ENCODE data around the gene PPP1CB.

DNA sequence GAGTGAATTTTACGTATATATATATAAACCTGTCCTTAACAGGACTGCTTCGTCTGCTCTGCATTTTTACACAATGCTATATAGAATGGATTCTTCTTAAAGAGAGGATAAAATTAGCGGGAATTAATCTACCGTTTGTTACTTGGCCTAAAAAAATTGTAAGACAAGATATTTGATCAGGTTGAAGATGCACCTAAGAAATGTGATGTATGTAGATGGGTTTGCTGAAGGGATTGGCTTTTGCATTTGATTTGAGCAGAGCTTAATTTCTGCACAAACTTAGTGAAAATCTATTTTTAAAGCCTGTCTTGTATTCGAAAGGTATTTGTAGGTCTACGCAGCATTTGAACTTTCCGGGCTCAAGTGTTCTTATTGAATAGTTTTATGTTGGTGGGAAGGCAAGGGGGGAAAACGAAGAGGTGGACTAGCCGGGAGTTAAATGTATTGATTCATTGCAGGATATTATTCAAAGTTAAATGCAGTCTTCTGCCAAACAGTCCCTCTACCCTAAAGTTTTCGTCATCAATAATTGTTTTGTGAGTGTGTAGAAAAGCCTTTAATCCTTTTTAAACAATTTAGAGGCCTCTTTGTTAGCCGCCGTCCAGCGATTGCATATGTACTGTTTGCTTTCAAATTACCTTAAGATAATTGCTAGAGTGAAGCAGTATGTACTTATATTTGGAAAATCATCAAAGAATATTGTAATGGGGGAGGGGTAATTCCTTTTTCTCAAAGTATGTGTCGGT is 1.2 kb downstream of the PPP1CB start:
- TF ChIP-seq SP7 (tag by site-specific recombination; IDR thresholded peaks at IDR 0.05): no peak
- TF ChIP-seq KLF16 (tag by site-specific recombination; IDR thresholded peaks at IDR 0.05): no peak
- TF ChIP-seq, protein P1, sequence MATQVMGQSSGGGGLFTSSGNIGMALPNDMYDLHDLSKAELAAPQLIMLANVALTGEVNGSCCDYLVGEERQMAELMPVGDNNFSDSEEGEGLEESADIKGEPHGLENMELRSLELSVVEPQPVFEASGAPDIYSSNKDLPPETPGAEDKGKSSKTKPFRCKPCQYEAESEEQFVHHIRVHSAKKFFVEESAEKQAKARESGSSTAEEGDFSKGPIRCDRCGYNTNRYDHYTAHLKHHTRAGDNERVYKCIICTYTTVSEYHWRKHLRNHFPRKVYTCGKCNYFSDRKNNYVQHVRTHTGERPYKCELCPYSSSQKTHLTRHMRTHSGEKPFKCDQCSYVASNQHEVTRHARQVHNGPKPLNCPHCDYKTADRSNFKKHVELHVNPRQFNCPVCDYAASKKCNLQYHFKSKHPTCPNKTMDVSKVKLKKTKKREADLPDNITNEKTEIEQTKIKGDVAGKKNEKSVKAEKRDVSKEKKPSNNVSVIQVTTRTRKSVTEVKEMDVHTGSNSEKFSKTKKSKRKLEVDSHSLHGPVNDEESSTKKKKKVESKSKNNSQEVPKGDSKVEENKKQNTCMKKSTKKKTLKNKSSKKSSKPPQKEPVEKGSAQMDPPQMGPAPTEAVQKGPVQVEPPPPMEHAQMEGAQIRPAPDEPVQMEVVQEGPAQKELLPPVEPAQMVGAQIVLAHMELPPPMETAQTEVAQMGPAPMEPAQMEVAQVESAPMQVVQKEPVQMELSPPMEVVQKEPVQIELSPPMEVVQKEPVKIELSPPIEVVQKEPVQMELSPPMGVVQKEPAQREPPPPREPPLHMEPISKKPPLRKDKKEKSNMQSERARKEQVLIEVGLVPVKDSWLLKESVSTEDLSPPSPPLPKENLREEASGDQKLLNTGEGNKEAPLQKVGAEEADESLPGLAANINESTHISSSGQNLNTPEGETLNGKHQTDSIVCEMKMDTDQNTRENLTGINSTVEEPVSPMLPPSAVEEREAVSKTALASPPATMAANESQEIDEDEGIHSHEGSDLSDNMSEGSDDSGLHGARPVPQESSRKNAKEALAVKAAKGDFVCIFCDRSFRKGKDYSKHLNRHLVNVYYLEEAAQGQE (tag by site-specific recombination; IDR thresholded peaks at IDR 0.05): no peak
- no peak for TF ChIP-seq ZNF707 (tag by site-specific recombination; IDR thresholded peaks at IDR 0.05)
- TF ChIP-seq SP3 (tag by site-specific recombination; IDR thresholded peaks at IDR 0.05): no peak
- TF ChIP-seq, protein P2, sequence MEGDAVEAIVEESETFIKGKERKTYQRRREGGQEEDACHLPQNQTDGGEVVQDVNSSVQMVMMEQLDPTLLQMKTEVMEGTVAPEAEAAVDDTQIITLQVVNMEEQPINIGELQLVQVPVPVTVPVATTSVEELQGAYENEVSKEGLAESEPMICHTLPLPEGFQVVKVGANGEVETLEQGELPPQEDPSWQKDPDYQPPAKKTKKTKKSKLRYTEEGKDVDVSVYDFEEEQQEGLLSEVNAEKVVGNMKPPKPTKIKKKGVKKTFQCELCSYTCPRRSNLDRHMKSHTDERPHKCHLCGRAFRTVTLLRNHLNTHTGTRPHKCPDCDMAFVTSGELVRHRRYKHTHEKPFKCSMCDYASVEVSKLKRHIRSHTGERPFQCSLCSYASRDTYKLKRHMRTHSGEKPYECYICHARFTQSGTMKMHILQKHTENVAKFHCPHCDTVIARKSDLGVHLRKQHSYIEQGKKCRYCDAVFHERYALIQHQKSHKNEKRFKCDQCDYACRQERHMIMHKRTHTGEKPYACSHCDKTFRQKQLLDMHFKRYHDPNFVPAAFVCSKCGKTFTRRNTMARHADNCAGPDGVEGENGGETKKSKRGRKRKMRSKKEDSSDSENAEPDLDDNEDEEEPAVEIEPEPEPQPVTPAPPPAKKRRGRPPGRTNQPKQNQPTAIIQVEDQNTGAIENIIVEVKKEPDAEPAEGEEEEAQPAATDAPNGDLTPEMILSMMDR (tag by site-specific recombination; IDR thresholded peaks at IDR 0.05): no peak
- TF ChIP-seq ZSCAN30 (tag by site-specific recombination; IDR thresholded peaks at IDR 0.05): no peak
- no peak for TF ChIP-seq ZNF558 (tag by site-specific recombination; IDR thresholded peaks at IDR 0.05)
- TF ChIP-seq, protein P3, sequence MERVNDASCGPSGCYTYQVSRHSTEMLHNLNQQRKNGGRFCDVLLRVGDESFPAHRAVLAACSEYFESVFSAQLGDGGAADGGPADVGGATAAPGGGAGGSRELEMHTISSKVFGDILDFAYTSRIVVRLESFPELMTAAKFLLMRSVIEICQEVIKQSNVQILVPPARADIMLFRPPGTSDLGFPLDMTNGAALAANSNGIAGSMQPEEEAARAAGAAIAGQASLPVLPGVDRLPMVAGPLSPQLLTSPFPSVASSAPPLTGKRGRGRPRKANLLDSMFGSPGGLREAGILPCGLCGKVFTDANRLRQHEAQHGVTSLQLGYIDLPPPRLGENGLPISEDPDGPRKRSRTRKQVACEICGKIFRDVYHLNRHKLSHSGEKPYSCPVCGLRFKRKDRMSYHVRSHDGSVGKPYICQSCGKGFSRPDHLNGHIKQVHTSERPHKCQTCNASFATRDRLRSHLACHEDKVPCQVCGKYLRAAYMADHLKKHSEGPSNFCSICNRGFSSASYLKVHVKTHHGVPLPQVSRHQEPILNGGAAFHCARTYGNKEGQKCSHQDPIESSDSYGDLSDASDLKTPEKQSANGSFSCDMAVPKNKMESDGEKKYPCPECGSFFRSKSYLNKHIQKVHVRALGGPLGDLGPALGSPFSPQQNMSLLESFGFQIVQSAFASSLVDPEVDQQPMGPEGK (tag by site-specific recombination; IDR thresholded peaks at IDR 0.05): no peak
- TF ChIP-seq ZNF274 (IDR thresholded peaks at IDR 0.05; ENCODE audit: low read length): no peak
- no peak for TF ChIP-seq ZNF274 (tag by site-specific recombination; IDR thresholded peaks at IDR 0.05; ENCODE audit: borderline replicate concordance)
- TF ChIP-seq, protein P4, sequence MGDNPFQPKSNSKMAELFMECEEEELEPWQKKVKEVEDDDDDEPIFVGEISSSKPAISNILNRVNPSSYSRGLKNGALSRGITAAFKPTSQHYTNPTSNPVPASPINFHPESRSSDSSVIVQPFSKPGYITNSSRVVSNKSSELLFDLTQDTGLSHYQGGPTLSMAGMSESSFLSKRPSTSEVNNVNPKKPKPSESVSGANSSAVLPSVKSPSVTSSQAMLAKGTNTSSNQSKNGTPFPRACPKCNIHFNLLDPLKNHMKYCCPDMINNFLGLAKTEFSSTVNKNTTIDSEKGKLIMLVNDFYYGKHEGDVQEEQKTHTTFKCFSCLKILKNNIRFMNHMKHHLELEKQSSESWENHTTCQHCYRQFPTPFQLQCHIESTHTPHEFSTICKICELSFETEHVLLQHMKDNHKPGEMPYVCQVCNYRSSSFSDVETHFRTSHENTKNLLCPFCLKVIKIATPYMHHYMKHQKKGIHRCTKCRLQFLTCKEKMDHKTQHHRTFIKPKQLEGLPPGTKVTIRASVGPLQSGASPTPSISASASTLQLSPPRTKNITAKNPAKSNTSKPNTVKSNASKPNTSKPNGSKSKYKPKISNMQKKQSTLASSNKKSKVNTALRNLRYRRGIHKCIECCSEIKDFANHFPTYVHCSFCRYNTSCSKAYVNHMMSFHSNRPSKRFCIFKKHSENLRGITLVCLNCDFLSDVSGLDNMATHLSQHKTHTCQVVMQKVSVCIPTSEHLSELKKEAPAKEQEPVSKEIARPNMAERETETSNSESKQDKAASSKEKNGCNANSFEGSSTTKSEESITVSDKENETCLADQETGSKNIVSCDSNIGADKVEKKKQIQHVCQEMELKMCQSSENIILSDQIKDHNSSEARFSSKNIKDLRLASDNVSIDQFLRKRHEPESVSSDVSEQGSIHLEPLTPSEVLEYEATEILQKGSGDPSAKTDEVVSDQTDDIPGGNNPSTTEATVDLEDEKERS (tag by site-specific recombination; IDR thresholded peaks at IDR 0.05): no peak

Data from HEK293 (cell line).